Fibroblast of skin of abdomen (primary cell): ENCODE data around the gene NOL9.
"Not testable (repeated sequence)": the region's sequence is repeated elsewhere in the genome, so short reads cannot be mapped to it uniquely, and the experiment has no call there.

ENCODE experiments used
- DNase-seq: peaks from one replicate; pipeline ENCODE4 v3.0.0-alpha.2; 2013

The NOL9 gene

DNA sequence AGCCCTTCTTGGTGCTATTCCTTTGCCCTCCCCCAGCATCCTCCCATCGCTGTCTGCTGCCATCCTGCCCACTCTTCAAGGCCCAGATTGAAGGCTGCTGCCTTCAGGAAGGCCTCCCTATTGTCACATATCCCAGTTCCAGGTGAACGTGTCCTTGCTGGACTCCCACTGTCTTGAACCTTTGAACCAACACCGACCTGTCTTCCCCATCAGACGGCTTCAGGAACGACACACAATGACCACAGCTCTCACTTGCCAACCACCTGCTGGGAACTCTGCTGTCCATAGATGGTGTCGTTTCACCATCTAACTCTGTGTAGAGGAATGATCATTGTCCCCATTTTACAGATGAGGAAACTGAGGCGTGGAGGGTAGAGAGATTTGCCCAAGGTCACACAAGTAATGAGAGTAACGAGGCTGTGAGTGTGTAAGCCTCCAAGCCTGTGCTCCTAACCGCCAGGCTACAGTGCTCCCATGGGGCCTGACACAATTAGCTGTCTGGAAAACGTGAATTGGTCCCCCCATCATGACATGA lies 53.0 kb downstream of the NOL9 start:
- DNase-seq, result no peak

- DNase-seq, result no peak
These were observed 53.6 kb downstream of the NOL9 start for GRCh38 chr1:6500544-6501278.

- DNase-seq, result no peak
These were observed 55.0 kb downstream of the NOL9 start for GRCh38 chr1:6499296-6499695.

DNA sequence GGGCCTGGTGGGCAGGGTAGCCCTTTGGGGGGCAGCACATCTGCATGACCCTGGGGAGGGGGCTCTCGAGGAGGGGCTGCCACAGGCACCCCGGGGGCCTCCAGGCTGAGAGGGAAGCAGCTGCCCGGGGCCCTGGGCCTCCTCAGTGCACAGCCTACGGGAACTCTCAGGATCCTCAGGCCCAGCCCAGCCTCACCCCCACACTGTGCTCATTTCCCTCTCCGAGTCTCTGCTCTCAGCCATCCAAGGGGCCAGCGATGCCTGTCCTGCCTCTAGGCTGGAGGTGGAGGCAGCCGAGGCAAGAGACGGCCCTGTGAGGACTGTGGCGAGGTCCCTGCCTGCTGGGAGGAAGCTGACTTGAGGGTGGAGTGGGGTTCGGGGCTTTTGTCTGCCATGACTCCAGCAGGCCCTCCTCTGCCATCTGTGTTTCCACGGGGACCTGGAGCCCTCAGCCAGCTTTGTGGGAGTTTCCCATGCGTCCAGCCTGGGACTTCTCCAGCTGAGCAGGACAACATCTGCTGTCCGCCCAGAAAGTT lies 55.7 kb downstream of the NOL9 start:
- DNase-seq, result no peak

- no peak for DNase-seq
These were observed 56.3 kb downstream of the NOL9 start for GRCh38 chr1:6497867-6498575.

DNA sequence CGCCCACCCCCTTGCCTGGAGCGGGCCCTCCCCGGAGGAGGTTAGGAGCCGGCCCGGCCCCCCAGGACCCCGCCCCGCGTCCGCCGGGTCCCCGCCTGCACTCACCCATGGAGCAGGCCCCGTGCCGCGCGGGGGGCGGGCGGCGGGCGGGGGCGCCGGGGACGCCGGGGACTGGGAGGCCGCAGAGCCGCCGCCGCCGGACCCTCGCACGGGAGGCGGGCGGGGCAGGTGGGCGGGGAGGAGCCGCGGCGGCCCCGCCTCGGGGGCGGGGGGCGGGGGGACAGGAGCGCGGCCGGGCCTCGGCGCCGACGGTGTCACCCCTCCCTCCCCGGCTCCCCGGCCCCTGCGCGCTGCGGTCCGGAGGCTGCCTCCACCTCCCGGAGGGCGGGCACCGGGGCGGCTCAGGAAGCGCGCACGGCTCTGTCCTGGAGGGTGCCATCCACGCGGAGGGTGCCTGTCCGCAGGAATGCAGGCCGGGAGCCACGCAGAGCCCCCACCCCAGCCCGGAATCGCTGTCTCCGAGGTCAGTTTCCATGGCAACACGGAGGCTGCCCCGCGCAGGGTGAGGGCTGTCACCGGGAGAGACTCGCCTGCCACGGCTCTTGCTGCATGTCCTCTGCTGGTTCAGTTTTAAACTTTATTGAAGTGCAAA lies 57.0 kb downstream of the NOL9 start:
- DNase-seq, result peak; percentile 35

DNA sequence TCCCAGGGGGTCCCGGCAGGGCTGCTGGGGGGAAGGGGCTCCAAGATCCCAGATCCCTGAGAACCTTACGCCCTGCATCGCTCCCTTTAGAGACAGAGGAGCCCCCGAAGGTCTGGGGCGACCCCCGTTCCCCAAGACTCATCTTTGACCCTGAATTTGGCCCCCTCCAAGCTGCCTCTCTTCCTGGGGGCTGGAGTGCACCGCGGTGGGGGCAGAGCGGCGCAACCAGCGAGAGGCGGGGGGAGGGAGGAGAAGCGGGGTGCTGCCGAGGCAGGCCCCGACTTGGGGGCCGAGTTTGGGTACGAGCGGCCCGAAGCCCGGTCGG lies 57.5 kb downstream of the NOL9 start:
- no peak for DNase-seq

- DNase-seq, result no peak
These were observed 58.0 kb downstream of the NOL9 start for GRCh38 chr1:6496365-6496721.

DNA sequence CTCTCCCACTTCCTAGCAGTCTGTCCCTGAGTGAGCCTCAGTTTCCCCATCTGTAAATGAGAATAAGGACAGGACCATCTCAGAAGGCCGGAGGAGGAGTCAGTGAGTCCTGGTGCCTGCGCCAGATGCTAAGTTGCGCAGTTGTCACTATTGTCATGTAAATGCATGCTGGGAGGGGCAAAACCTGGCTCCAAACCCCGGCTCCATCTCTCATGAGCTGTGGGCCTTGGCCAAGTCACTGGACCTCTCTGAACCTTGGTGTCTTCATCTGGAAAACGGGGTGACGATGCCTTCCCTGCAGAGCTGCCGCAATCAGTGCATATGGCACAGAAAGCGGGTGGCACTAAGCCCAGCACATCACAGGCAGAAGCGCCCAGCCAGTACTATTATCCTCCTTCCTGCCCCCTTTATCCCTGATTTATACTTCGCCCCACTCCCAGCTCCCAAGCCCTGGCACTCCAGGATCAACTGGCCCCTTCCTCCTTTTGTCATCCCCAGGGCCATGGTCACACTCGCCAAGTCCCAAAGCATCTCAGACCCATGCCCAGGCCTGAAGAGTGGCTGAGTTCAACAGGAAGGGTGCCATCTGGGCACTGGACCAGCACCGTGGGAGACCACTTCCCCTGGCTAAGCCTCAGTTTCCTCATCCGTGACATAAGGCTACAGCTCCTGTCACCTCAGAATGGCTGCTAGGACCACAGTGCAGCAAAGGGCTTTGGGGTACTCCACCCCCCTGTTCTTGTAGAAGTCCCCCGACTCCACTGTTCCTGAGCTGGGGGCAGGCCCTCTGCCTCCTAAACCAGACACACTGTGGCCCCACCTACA lies 58.6 kb downstream of the NOL9 start:
- DNase-seq, result no peak

DNA sequence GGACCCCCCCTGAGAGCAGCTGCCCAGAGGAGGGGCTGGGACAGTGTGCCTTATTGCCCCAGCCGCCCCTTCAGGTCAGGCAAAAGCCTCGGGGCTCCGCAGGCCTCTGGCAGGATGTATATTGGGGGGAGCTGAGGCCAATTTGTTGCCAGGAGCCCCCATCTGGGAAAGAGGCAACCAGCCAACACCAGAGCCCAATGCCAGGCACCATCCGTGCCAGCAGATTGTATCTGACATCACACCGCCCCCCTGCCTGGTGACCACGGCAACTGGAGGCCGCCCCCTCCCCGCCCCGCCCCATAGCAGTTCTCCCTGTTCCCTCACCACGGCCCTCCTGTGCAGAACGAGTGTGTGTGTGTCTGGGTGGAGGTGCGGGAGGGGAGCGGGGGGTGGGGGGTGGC lies 59.3 kb downstream of the NOL9 start:
- no peak for DNase-seq

- DNase-seq, result no peak
These were observed 59.7 kb downstream of the NOL9 start for GRCh38 chr1:6494627-6495026.

DNA sequence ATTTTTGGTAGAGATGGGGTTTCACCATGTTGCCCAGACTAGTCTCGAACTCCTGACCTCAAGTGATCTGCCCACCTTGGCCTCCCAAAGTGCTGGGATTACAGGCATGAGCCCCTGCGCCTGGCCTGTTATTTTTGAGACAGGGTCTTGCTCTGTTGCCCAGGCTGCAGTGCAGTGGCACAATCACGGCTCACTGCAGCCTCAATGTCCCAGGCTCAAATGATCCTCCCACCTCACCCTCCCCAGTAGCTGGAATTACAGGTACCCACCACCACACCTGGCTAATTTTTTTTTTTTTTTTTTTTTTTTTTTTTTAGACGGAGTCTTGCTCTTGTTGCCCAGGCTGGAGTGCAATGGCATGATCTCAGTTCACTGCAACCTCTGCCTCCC lies 60.5 kb downstream of the NOL9 start:
- not testable (repeated sequence) for DNase-seq

DNA sequence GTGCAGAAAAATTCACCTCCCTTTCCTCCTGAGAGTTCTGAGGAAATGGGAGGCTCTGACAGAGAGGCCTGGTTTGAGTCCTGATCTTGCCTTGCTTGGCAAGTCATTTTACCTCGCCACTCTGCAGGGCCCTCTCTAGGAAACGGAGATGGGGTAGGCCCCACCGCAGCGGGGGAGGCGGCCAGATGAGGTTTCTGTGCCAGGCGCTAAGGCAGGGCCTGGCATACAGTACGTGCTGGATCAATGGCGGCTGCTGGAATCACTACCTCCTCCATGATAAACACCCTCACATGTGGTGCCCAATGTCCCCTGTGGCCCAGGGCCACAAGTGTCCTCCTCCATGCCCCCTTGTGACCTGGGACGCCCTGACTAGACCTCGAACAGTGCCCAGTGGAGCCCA lies 62.3 kb downstream of the NOL9 start:
- DNase-seq, result no peak

DNA sequence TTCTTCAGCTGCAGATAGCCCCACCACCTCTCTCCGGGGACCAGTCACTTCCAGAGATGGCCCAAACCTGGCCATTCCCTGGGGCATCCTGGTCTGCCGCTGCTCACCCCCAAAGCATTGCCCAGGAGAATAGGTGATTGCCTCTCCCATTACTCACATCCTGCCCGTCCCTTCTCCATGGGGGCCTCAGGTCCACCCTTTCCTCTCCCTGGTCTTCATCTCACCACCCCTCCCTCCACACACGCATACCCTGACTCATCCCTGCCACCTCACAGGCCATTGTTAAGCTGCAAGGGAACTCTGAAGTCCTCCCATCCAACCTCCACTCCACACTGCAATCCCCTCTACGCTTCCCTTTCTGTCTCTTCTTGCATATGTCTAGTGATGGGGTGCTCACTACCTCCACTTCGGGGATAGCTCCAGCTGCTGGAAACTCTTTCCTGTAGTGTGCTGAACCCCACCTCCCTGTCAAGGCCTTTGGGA lies 62.8 kb downstream of the NOL9 start, which contains the start of gene PLEKHG5:
PLEKHG5 (minus strand) TSS at position 188 of the 483 bp plus-strand sequence. CDS start 14,096 bp downstream, outside the sequence.
- DNase-seq, result peak; percentile 80

DNA sequence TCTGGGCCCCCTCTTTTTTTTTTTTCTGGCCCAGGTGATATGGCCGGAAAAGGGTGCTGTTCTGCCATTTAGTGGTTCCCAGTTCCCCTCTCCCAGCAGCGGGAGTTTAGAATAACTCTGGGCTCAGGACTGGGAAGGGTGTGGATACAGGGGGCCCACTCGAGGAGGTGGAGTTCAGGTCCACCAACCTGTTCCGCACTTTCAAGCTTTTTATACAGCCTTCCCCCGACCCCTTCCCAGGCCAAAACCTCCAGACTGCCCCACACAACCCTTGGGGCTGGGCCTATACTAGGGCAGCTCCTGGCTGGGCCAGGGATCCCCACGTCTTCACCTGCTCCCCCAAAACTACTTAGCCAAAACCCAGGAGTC lies 63.2 kb downstream of the NOL9 start:
- DNase-seq, result no peak

DNA sequence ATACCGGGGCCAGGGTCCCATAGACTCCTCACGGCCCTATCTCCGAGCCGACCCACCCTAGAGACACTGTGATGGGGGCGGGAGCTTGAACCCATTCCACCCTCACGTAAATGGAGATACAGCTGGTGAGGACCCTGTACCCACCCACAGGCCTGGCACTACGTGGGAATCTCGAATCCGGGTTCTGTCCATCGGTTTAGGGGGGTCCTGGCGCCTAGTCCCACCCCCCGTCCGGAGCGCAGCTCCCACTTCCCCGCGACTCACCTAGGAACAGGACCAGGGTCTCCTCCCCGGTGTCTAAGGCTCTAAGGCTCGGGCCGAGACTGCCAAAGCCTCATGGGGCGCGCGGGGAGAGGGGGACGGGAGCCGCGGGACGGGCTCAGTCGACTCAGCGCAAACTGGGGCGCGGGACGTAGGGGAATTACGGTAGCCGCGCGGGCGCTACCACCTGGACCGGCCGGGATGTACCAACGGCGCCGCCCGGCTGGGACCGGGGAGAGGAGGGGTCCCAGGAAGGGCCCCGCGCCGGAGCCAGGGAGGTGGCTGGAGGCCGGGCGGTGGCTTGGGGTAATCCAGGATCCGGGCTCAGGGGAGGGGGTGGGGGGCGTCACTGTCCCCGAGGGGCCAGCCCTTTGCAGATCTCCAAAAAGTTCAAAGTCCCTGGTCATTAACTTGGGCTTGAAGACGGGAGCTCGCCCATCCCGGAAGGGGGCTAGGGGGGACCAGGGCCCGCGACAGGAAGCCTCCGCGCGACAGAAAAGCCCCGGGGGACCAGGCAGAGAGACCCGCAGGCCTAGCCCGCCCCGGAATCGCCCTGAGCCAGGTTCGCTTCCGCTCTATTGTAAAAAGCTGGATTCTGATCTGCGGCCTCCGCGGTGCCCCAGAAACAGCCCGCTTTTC lies 63.9 kb downstream of the NOL9 start:
- peak; percentile 78 for DNase-seq

GRCh38 chr1:6489799-6490180 lies 64.5 kb downstream of the NOL9 start:
- peak; percentile 71 for DNase-seq

DNA sequence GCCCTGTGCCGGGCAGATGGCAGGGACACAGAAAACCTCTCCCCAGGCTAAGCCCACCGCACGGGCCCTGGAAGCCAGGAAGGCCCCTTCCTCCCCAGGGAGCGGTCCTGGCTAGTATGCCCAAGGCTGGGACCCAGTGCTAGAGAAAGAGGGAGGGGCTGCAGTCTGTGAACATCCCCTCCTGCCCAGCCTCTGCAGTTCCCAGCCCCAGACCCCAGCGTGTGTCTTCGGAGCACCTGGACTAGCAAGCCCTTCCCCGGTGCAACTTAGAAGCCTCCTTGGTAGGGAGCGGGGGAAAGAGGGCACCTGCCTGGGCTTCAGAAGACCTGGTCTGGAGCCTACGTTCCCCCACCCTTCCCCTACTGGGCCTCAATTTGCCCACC lies 64.9 kb downstream of the NOL9 start:
- no peak for DNase-seq

- DNase-seq, result no peak
These were observed 65.5 kb downstream of the NOL9 start for GRCh38 chr1:6488602-6489382.

DNA sequence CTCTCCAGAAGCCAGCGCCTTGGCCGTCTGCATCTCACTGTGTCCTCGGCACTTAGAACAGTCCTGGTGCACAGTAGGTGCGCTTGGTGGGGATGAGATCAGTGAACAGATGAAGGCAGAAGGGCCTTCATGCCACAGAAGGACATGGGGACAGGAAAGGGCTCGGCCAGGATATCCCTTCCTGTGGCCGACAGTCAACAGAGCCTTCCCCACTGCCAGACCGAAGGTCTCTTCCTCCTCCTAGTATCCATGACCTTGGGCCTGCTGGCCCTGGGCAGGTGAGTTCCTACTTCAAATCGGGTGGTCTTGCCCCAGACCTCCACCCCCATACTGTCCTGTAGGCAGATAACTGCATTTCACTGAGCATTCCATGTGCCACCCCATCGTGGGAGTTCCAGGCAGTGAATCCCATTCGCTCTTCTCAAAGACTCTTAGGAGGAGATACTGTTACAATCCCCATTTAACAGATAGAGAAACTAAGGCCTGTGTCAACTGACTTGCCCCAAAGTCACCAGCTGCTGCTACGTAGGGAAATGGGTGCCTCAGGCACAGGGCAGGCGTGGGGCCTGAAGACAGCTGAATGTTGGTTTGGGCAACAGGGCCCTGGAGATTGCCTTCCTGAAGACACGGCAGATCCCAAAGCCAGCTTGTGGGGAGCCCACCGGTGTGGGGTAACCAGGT lies 66.4 kb downstream of the NOL9 start:
- DNase-seq, result no peak
